ENCODE measurements around the gene ZNF528.

ZNF528 gene

GRCh38 chr19:52397310-52398080 is at the start of gene ZNF528:
Gene ZNF528, plus strand, starts transcription at chr19:52397849. Its CDS starts 4,165 bp downstream, at chr19:52402014.
- H3K4me3 Mint-ChIP-seq: peak within 1 kb of the TSS; percentile 82
- intact Hi-C loops (cut with micrococcal nuclease): no loop called here
- H3K4me1 Mint-ChIP-seq (ENCODE audit: low read depth): peaks cover 20% of the 10 kb centered on the region
- no peaks in the 10 kb centered on the region for H3K27me3 Mint-ChIP-seq
- peaks cover 75% of the 10 kb centered on the region for H3K36me3 Mint-ChIP-seq (ENCODE audit: low read depth)
- H3K27ac Mint-ChIP-seq: peak within 1 kb of the TSS; percentile 87
- H3K9me3 Mint-ChIP-seq: peaks cover 80% of the 10 kb centered on the region

GRCh38 chr19:52351512-52351911 is 46.1 kb upstream of the ZNF528 start:
- Mint-ChIP-seq H3K27ac (no peak overlapping the region), H3K9me3 (peaks cover 81% of the 10 kb centered on the region), H3K36me3 (ENCODE audit: low read depth) (peaks cover 30% of the 10 kb centered on the region), H3K4me1 (ENCODE audit: low read depth) (no peaks in the 10 kb centered on the region), H3K4me3 (no peak overlapping the region), H3K27me3 (no peaks in the 10 kb centered on the region)
- intact Hi-C loops (cut with micrococcal nuclease): no loop called here

- intact Hi-C loops (cut with micrococcal nuclease): no loop called here
- peaks cover 28% of the 10 kb centered on the region for H3K36me3 Mint-ChIP-seq (ENCODE audit: low read depth)
- H3K4me3 Mint-ChIP-seq: no peak overlapping the region
- H3K9me3 Mint-ChIP-seq: peaks cover 84% of the 10 kb centered on the region
- H3K27me3 Mint-ChIP-seq: no peaks in the 10 kb centered on the region
- H3K27ac Mint-ChIP-seq: no peak overlapping the region
- peaks cover 13% of the 10 kb centered on the region for H3K4me1 Mint-ChIP-seq (ENCODE audit: low read depth)
Measured at GRCh38 chr19:52366414-52366824, 31.2 kb upstream of the ZNF528 start.

GRCh38 chr19:52369559-52370340 is 27.9 kb upstream of the ZNF528 start, which contains the start of gene ZNF880:
Gene ZNF880, plus strand, starts transcription at chr19:52369923. Its CDS starts 43 bp downstream, at chr19:52369966.
- Mint-ChIP-seq H3K4me1 (ENCODE audit: low read depth) (peaks cover 13% of the 10 kb centered on the region), H3K27me3 (no peaks in the 10 kb centered on the region), H3K36me3 (ENCODE audit: low read depth) (peaks cover 58% of the 10 kb centered on the region), H3K9me3 (peaks cover 75% of the 10 kb centered on the region), H3K27ac (peak within 1 kb of the TSS; percentile 97), H3K4me3 (peak within 1 kb of the TSS; percentile 93)
- intact Hi-C loops (cut with micrococcal nuclease): no loop called here

GRCh38 chr19:52370341-52370710 is 27.3 kb upstream of the ZNF528 start:
- intact Hi-C loops (cut with micrococcal nuclease): no loop called here
- H3K27me3 Mint-ChIP-seq: no peaks in the 10 kb centered on the region
- peaks cover 62% of the 10 kb centered on the region for H3K36me3 Mint-ChIP-seq (ENCODE audit: low read depth)
- H3K4me1 Mint-ChIP-seq (ENCODE audit: low read depth): peaks cover 13% of the 10 kb centered on the region
- peak overlapping the region; percentile 93 for H3K4me3 Mint-ChIP-seq
- peaks cover 75% of the 10 kb centered on the region for H3K9me3 Mint-ChIP-seq
- H3K27ac Mint-ChIP-seq: peak overlapping the region; percentile 97

DNA sequence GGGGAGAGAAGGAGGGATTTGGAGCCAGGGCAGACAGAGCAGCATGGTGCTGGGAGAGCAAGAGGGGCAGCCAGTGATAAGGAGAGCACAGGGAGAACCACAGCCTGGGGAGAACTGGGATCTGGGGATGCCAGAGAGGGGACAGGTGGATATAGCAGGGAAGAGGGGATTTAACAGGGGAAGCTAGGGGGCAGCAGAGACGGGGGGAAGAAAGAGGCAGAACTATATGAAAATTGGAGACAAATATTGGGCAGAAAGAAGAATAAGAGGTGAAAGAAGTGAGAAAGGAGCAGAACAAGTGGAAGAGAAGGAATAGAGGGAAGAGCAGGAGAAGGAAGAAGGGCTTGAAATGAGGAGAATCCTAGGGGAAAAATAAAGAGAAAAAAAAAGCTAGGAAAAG is 6.5 kb upstream of the ZNF528 start:
- peaks cover 64% of the 10 kb centered on the region for H3K9me3 Mint-ChIP-seq
- H3K36me3 Mint-ChIP-seq (ENCODE audit: low read depth): peaks cover 14% of the 10 kb centered on the region
- H3K4me1 Mint-ChIP-seq (ENCODE audit: low read depth): no peaks in the 10 kb centered on the region
- no peak overlapping the region for H3K27ac Mint-ChIP-seq
- H3K27me3 Mint-ChIP-seq: no peaks in the 10 kb centered on the region
- intact Hi-C loops (cut with micrococcal nuclease): no loop called here
- no peak overlapping the region for H3K4me3 Mint-ChIP-seq

- Mint-ChIP-seq H3K27me3 (no peaks in the 10 kb centered on the region), H3K4me3 (peak overlapping the region; percentile 82), H3K4me1 (ENCODE audit: low read depth) (peaks cover 20% of the 10 kb centered on the region), H3K27ac (peak overlapping the region; percentile 87), H3K36me3 (ENCODE audit: low read depth) (peaks cover 78% of the 10 kb centered on the region), H3K9me3 (peaks cover 78% of the 10 kb centered on the region)
- intact Hi-C loops (cut with micrococcal nuclease): no loop called here
Measured at GRCh38 chr19:52398081-52398441, 412 bp downstream of the ZNF528 start.

- H3K27ac Mint-ChIP-seq: no peak overlapping the region
- H3K4me3 Mint-ChIP-seq: no peak overlapping the region
- no peaks in the 10 kb centered on the region for H3K4me1 Mint-ChIP-seq (ENCODE audit: low read depth)
- H3K36me3 Mint-ChIP-seq (ENCODE audit: low read depth): peaks cover 84% of the 10 kb centered on the region
- H3K9me3 Mint-ChIP-seq: peaks cover 97% of the 10 kb centered on the region
- intact Hi-C loops (cut with micrococcal nuclease): no loop called here
- no peaks in the 10 kb centered on the region for H3K27me3 Mint-ChIP-seq
Measured at GRCh38 chr19:52410276-52410675, 12.6 kb downstream of the ZNF528 start.

DNA sequence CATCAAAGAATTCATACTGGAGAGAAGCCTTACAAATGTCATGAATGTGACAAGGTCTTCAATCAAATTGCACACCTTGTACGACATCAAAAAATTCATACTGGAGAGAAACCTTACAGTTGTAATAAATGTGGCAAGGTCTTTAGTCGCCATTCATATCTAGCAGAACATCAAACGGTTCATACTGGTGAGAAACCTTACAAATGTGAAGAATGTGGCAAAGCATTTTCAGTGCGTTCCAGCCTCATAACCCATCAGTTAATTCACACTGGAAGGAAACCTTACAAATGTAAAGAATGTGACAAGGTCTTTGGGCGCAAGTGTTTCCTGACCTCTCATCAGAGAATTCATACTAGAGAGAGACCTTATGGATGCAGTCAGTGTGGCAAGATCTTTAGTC is 18.1 kb downstream of the ZNF528 start:
- Mint-ChIP-seq H3K4me1 (ENCODE audit: low read depth) (no peaks in the 10 kb centered on the region), H3K36me3 (ENCODE audit: low read depth) (peaks cover 30% of the 10 kb centered on the region), H3K27ac (no peak overlapping the region), H3K9me3 (peaks cover 92% of the 10 kb centered on the region), H3K27me3 (no peaks in the 10 kb centered on the region), H3K4me3 (no peak overlapping the region)
- intact Hi-C loops (cut with micrococcal nuclease): no loop called here

DNA sequence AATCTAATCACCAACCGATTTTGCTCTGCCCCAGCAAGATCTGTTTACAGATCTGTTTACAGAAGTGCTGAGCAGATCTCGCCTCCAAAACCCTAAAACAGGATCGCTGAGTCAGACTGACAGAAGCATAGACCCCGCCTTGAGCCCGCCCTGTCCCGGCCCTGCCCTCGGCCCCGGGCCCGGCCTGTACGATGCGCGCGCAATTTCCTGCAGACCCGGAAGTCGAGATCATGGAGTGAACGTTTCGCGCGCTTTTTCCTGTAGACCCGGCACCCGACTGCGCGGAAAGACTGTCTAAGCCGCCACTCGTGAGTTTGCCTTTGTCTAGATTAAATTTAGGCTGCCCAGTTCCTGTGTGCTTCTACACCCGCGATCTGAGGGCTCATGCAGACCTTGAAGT is 31.3 kb downstream of the ZNF528 start, which contains the start of gene ZNF534:
Gene ZNF534, plus strand, starts transcription at position 212 of the 400 bp plus-strand sequence. CDS start 2,327 bp downstream, outside the sequence.
- peaks cover 92% of the 10 kb centered on the region for H3K9me3 Mint-ChIP-seq
- intact Hi-C loops (cut with micrococcal nuclease): no loop called here
- no peak within 1 kb of the TSS for H3K4me3 Mint-ChIP-seq
- H3K36me3 Mint-ChIP-seq (ENCODE audit: low read depth): no peaks in the 10 kb centered on the region
- H3K4me1 Mint-ChIP-seq (ENCODE audit: low read depth): no peaks in the 10 kb centered on the region
- no peak within 1 kb of the TSS for H3K27ac Mint-ChIP-seq
- no peaks in the 10 kb centered on the region for H3K27me3 Mint-ChIP-seq

DNA sequence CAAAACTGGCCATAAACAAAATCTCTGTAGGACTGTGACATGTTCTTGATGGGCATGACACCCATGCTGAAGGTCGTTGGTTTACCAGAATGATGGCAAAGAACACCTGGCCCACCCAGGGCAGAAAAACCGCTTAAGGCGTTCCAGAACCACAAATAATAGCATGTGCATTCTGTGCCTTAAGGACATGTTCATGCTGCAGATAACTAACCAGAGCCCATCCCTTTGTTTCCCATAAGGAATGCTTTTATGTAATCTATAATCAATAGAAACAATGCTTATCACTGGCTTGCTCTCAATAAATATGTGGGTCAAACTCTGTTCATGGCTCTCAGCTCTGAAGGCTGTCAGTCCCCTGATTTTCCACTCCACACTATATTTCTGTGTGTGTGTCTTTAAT is 44.5 kb downstream of the ZNF528 start:
- Mint-ChIP-seq H3K4me3 (no peak overlapping the region), H3K27me3 (no peaks in the 10 kb centered on the region), H3K9me3 (peaks cover 89% of the 10 kb centered on the region), H3K4me1 (ENCODE audit: low read depth) (no peaks in the 10 kb centered on the region), H3K36me3 (ENCODE audit: low read depth) (no peaks in the 10 kb centered on the region), H3K27ac (no peak overlapping the region)
- intact Hi-C loops (cut with micrococcal nuclease): no loop called here

DNA sequence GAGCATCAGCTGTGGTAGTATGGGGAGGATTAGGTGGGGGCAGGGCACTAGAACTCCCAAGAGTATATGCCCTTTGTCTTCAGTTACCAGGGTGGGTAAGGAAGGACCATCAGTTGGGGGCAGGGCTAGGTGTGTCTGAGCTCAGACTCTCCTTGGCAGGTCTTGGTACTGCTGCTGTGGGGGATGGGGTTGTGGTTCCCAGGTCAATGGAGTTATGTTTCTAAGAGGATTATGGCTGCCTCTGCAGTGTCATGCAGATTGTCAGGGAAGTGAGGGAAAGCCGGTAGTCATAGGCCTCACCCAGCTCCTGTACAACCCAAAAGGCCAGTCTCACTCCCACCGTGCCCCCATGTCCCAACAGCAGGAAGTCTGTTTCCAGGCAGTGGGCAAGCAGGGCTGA is 46.9 kb downstream of the ZNF528 start:
- H3K27ac Mint-ChIP-seq: no peak overlapping the region
- peaks cover 86% of the 10 kb centered on the region for H3K9me3 Mint-ChIP-seq
- H3K4me1 Mint-ChIP-seq (ENCODE audit: low read depth): no peaks in the 10 kb centered on the region
- intact Hi-C loops (cut with micrococcal nuclease): no loop called here
- H3K36me3 Mint-ChIP-seq (ENCODE audit: low read depth): no peaks in the 10 kb centered on the region
- H3K4me3 Mint-ChIP-seq: no peak overlapping the region
- H3K27me3 Mint-ChIP-seq: no peaks in the 10 kb centered on the region

DNA sequence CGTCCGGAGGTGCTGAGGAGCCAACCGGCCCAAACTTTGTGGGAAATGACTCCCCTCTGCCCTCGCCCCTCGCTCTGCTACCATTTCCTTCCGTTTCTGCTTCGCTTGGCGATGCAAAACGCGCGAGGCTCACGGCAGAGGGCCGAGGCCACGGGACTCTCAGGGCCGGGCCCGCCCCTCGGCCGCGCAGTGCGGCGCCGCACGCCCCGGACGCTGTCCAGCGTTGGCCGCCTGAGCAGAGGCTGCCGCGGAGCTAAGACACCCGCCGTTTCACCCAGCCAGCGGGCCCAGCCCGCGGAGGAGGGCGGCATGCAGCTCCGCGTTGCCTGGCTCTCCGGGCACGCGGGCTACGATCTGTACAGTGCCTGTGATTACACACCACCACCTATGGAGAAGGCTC is 53.6 kb downstream of the ZNF528 start:
- intact Hi-C loops (cut with micrococcal nuclease): no loop called here
- Mint-ChIP-seq H3K9me3 (peaks cover 93% of the 10 kb centered on the region), H3K36me3 (ENCODE audit: low read depth) (peaks cover 29% of the 10 kb centered on the region)

GRCh38 chr19:52453324-52454094 is 55.9 kb downstream of the ZNF528 start, which contains the start of gene ZNF578:
Gene ZNF578, plus strand, starts transcription at chr19:52453553. Its CDS starts 48,293 bp downstream, at chr19:52501846.
- peak within 1 kb of the TSS; percentile 51 for H3K27ac Mint-ChIP-seq
- intact Hi-C loops (cut with micrococcal nuclease): no loop called here
- peak within 1 kb of the TSS; percentile 70 for H3K4me3 Mint-ChIP-seq
- peaks cover 100% of the 10 kb centered on the region for H3K9me3 Mint-ChIP-seq
- H3K27me3 Mint-ChIP-seq: peaks cover 8% of the 10 kb centered on the region
- peaks cover 10% of the 10 kb centered on the region for H3K4me1 Mint-ChIP-seq (ENCODE audit: low read depth)
- H3K36me3 Mint-ChIP-seq (ENCODE audit: low read depth): peaks cover 41% of the 10 kb centered on the region

More for the DNA sequence above, 53.6 kb downstream of the ZNF528 start:
- H3K27me3 Mint-ChIP-seq: peaks cover 8% of the 10 kb centered on the region
- no peak overlapping the region for H3K27ac Mint-ChIP-seq
- H3K4me1 Mint-ChIP-seq (ENCODE audit: low read depth): peaks cover 10% of the 10 kb centered on the region
- no peak overlapping the region for H3K4me3 Mint-ChIP-seq
